GM23338 (cell line): ENCODE results near the gene TGFBR3. TPM values are rescaled to one million over a fixed set of nuclear protein-coding genes. Genes with fewer than 3 reads are reported as not detected.

Source experiments
- ATAC-seq: fragments of 200-7000 bp; cut with Tn5 transposase; 3 replicates; pipeline ENCODE4 v1.9.1; 2020
- DNase-seq: peaks from one replicate; pipeline ENCODE4 v3.0.0-alpha.2; 2015; ENCODE audit warnings: low spot score
- H2AFZ ChIP-seq: fragments of 200-600 bp; sonication (generic); 2 replicates; pipeline ENCODE4 v1.8.0; 2016; ENCODE audit warnings: antibody characterized with exemption, mild to moderate bottlenecking, moderate library complexity
- H3F3A ChIP-seq: fragments of 200-600 bp; sonication (generic); replicated peaks from 2 replicates; pipeline ENCODE4 v1.8.0; 2017; ENCODE audit warnings: antibody characterized with exemption, mixed run types, low read depth
- H3K27ac ChIP-seq: fragments of 200-600 bp; sonication (generic); 2 replicates; pipeline ENCODE4 v1.6.1; 2016; ENCODE audit warnings: low read depth
- H3K27me3 ChIP-seq: fragments of 200-600 bp; sonication (generic); 2 replicates; pipeline ENCODE4 v1.8.0; 2016; ENCODE audit warnings: mild to moderate bottlenecking, mixed run types, moderate library complexity; ENCODE audit not compliant: insufficient read depth
- H3K36me3 ChIP-seq: fragments of 200-600 bp; sonication (generic); 2 replicates; pipeline ENCODE4 v1.8.0; 2016; ENCODE audit warnings: mild to moderate bottlenecking; ENCODE audit not compliant: insufficient read depth
- H3K4me1 ChIP-seq: fragments of 200-600 bp; sonication (generic); 2 replicates; pipeline ENCODE4 v1.8.0; 2016; ENCODE audit warnings: mild to moderate bottlenecking, moderate library complexity; ENCODE audit not compliant: insufficient read depth
- H3K4me2 ChIP-seq: fragments of 200-600 bp; sonication (generic); 2 replicates; pipeline ENCODE4 v1.7.1; 2017; ENCODE audit warnings: mixed run types
- H3K4me3 ChIP-seq: fragments of 200-600 bp; sonication (generic); 2 replicates; pipeline ENCODE4 v1.6.1; 2016; ENCODE audit warnings: mixed run types
- H3K79me2 ChIP-seq: fragments of 200-600 bp; sonication (generic); replicated peaks from 2 replicates; pipeline ENCODE4 v1.8.0; 2017; ENCODE audit warnings: mild to moderate bottlenecking; ENCODE audit not compliant: insufficient read depth
- H3K9me2 ChIP-seq: fragments of 200-600 bp; sonication (generic); 2 replicates; pipeline ENCODE4 v1.8.0; 2017; ENCODE audit not compliant: insufficient read depth
- H4K20me1 ChIP-seq: fragments of 200-600 bp; sonication (generic); replicated peaks from 2 replicates; pipeline ENCODE4 v1.8.0; 2017; ENCODE audit warnings: mild to moderate bottlenecking; ENCODE audit not compliant: insufficient read depth
- H3K27ac Mint-ChIP-seq: 2 replicates; pipeline ENCODE4 v1.8.0; 2020; ENCODE audit warnings: inconsistent platforms, mild to moderate bottlenecking, moderate library complexity, mixed read lengths
- H3K27me3 Mint-ChIP-seq: 3 replicates; pipeline ENCODE4 v1.8.0; 2022; ENCODE audit warnings: low read depth, mild to moderate bottlenecking, moderate library complexity, mixed read lengths, inconsistent platforms; ENCODE audit not compliant: insufficient read depth, poor library complexity
- H3K36me3 Mint-ChIP-seq: 3 replicates; pipeline ENCODE4 v1.8.0; 2021; ENCODE audit warnings: low read depth, mild to moderate bottlenecking, inconsistent platforms, moderate library complexity, mixed read lengths
- H3K4me1 Mint-ChIP-seq: 3 replicates; pipeline ENCODE4 v1.8.0; 2020; ENCODE audit warnings: mild to moderate bottlenecking, inconsistent platforms, mixed read lengths
- H3K4me3 Mint-ChIP-seq: 3 replicates; pipeline ENCODE4 v1.8.0; 2021; ENCODE audit warnings: moderate library complexity, mild to moderate bottlenecking, inconsistent platforms, mixed read lengths
- H3K9me3 Mint-ChIP-seq: 3 replicates; pipeline ENCODE4 v1.8.0; 2020; ENCODE audit warnings: moderate library complexity, mild to moderate bottlenecking, inconsistent platforms, mixed read lengths
- CREB1 ChIP-seq: fragments of 250-450 bp; sonication (Bioruptor Pico); IDR thresholded peaks from 2 replicates; pipeline ENCODE4 v1.5.0; 2020; ENCODE audit warnings: low read depth, mild to moderate bottlenecking, moderate library complexity
- CTCF ChIP-seq, 2 experiments: fragments of 200-600 bp in 1 of 2; sonication (generic) in 1 of 2; conservative IDR thresholded peaks; 2 replicates each; pipeline versions ENCODE4 v1.5.1 to v1.6.1; 2016 to 2017; ENCODE audit warnings: antibody characterized with exemption in 2 of 2, low read depth in 2 of 2, mild to moderate bottlenecking in 2 of 2, moderate library complexity in 1 of 2
- ETS1 ChIP-seq: IDR thresholded peaks from 2 replicates; pipeline ENCODE4 v1.6.1; 2016; ENCODE audit warnings: antibody characterized with exemption
- EZH2 ChIP-seq: fragments of 200-600 bp; sonication (generic); IDR thresholded peaks from one replicate; pipeline ENCODE4 v1.8.0; 2017; ENCODE audit warnings: antibody characterized with exemption, mild to moderate bottlenecking, low read depth; ENCODE audit not compliant: unreplicated experiment
- EZH2phosphoT487 ChIP-seq: fragments of 200-600 bp; sonication (generic); IDR thresholded peaks from one replicate; pipeline ENCODE4 v1.8.1; 2018; ENCODE audit warnings: antibody characterized with exemption; ENCODE audit not compliant: unreplicated experiment
- JUNB ChIP-seq: IDR thresholded peaks from one replicate; pipeline ENCODE4 v1.6.1; 2016; ENCODE audit warnings: antibody characterized with exemption; ENCODE audit not compliant: unreplicated experiment
- NANOG ChIP-seq: IDR thresholded peaks from 2 replicates; pipeline ENCODE4 v1.6.1; 2016; ENCODE audit warnings: antibody characterized with exemption, borderline replicate concordance
- POLR2AphosphoS5 ChIP-seq: IDR thresholded peaks from 2 replicates; pipeline ENCODE4 v1.6.1; 2016; ENCODE audit warnings: antibody characterized with exemption, low read depth
- REST ChIP-seq: IDR thresholded peaks from one replicate; pipeline ENCODE4 v1.6.1; 2018; ENCODE audit warnings: antibody characterized with exemption; ENCODE audit not compliant: unreplicated experiment
- STAT1 ChIP-seq: IDR thresholded peaks from one replicate; pipeline ENCODE4 v1.6.1; 2016; ENCODE audit warnings: antibody characterized with exemption; ENCODE audit not compliant: unreplicated experiment
- ZNF114 ChIP-seq: fragments of 250-450 bp; sonication (Bioruptor Pico); IDR thresholded peaks from 2 replicates; pipeline ENCODE4 v1.5.0; 2020; ENCODE audit warnings: mild to moderate bottlenecking, moderate library complexity
- ZNF331 ChIP-seq: fragments of 250-450 bp; sonication (Bioruptor Pico); IDR thresholded peaks from 2 replicates; pipeline ENCODE4 v1.5.0; 2020; ENCODE audit warnings: low read depth, mild to moderate bottlenecking, moderate library complexity
- ZNF462 ChIP-seq: fragments of 250-450 bp; sonication (Bioruptor Pico); IDR thresholded peaks from 2 replicates; pipeline ENCODE4 v1.5.0; 2020; ENCODE audit warnings: mild to moderate bottlenecking, moderate library complexity
- polyA plus RNA-seq: library from polyadenylated mRNA; unstranded; fragments of >200 nt; fragmentation: Nextera tagmentation; extraction: Ambion mirVana; gene quantifications from 2 replicates; pipeline ENCODE4 v1.2.1, GENCODE V29; 2016
- total RNA-seq: library from RNA; depleted of rRNA; stranded (reverse); fragments of >200 nt; shearing (Covaris generic); gene quantifications from 2 replicates; pipeline ENCODE4 v1.2.3, GENCODE V29; 2014

The TGFBR3 gene
- total and polyA plus RNA-seq, 2 experiments from 2014 or later, result 1.7 to 2.9 TPM

- no peaks in the 10 kb centered on the region for H3K9me3 Mint-ChIP-seq
- TF ChIP-seq STAT1 (no peak), NANOG (no peak), JUNB (no peak), REST (no peak), CTCF (conservative IDR thresholded peaks at IDR 0.05; ENCODE audit: low read depth in 2 of 2) (no peak), ZNF462 (no peak), POLR2AphosphoS5 (no peak), ZNF331 (CRISPR knock-in tag) (no peak), EZH2 (no peak), EZH2phosphoT487 (no peak), ETS1 (no peak), ZNF114 (CRISPR knock-in tag) (no peak), CREB1 (no peak)
- ATAC-seq, result no peak
- H3K27ac ChIP-seq, result no peak overlapping the region
- DNase-seq, result no peak
- H3K9me2 ChIP-seq, result no peaks in the 10 kb centered on the region
- no peaks in the 10 kb centered on the region for H3K36me3 Mint-ChIP-seq
- H3K4me3 Mint-ChIP-seq, result no peak overlapping the region
- H3K4me1 ChIP-seq, result no peaks in the 10 kb centered on the region
- H3K27me3 ChIP-seq, result no peaks in the 10 kb centered on the region
- no peak overlapping the region for H3K4me3 ChIP-seq
- H4K20me1 ChIP-seq, result no peaks in the 10 kb centered on the region
- no peaks in the 10 kb centered on the region; the same call in none of the 3 replicates for H3K4me1 Mint-ChIP-seq
- H2AFZ ChIP-seq, result no peak overlapping the region
- no peak overlapping the region for H3K27ac Mint-ChIP-seq
- no peaks in the 10 kb centered on the region for H3F3A ChIP-seq
- H3K4me2 ChIP-seq, result no peak overlapping the region
- no peaks in the 10 kb centered on the region for H3K36me3 ChIP-seq
- no peaks in the 10 kb centered on the region for H3K79me2 ChIP-seq
- peaks cover 2% of the 10 kb centered on the region for H3K27me3 Mint-ChIP-seq
Measured at GRCh38 chr1:91843843-91844242, 42.1 kb downstream of the TGFBR3 start.
